Measurements from ENCODE around the gene ITPK1.

- TF ChIP-seq EZH2phosphoT487 (IDR thresholded peaks at IDR 0.05; ENCODE audit: insufficient read depth, low read depth) (no peak), EZH2 (IDR thresholded peaks at IDR 0.05; ENCODE audit: insufficient read depth, poor library complexity, severe bottlenecking) (no peak)
Observed at GRCh38 chr14:93073358-93073707, 42.4 kb downstream of the ITPK1 start.

All from GM23248 (cell line).